ENCODE measurements around the gene MVB12B.
A peak's percentile ranks its signal among the peaks of the same experiment; 100 is the strongest.

MVB12B gene

DNA sequence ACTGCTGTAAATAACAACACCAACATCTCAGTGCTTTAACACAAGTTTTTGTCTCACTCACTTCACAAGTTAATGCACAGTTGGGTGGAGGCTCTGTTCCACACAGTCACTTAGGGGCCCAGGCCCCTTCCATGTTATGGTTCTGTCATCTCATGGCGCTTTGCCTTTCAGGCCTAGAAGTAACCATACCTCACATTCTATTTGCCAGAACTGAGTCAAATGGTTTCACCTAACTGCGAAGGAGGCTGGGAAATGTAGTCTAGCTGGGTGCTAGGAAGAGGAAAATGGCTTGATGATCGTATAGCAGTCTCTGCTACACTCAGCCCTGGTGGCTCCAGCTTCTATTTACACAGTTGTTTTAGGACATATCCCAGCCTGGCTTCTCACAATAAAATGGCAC lies 23.1 kb upstream of the MVB12B start:
- no peak for DNase-seq (ENCODE audit: low spot score)

DNA sequence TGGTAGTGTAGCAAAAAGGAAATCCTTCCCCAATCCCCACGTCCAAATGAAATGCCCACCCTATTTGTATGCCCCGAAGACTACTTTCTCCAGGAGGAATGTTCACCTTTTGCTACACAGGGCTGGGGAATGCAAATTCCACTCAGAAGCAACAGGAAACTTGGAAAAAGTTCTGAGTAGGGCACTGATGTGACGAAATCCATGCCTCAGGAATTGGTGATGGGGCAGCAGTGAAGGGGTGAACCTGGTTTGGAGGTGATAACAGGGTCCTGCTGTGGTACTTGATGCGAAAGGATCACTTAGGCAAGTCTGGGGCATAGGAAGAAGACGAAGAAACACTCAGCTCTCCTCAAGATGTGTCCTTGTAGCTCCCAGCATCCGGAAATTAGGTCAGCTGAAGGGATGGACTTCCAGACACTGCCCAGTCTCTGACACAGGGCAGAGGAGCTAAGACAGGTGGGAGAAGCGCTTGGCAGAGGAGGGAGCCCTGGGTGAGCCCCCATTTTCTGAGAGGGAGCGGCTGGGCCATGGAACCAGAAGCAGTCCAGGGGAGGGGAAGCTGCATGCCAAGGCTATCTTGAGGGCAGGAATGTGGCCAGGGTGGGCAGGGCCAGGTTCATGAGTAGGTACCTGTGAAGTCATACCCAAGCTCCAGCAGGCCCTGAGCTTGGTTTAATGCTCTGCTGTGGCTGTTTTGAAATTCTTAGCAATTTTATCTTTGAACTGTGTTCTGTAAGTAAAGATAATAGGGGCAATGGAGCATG lies 22.2 kb upstream of the MVB12B start:
- no peak for DNase-seq (ENCODE audit: low spot score)

DNA sequence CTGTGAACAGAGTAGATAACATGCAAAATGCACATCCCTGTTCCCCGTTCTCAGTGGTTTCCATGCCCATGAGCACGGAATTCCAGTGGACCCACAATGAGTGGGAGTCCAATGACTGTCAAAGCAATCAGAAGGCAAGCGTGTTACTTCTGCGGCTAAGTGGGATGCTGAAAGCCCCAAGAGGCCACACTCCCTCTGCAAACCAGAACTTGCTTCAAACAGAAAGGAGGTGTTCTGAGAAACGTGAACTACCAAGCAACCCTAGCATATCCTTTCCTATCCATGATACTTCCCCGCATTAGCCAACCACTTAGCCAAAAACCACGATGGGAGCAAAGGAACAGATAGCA lies 21.7 kb upstream of the MVB12B start:
- no peak for DNase-seq (ENCODE audit: low spot score)

DNA sequence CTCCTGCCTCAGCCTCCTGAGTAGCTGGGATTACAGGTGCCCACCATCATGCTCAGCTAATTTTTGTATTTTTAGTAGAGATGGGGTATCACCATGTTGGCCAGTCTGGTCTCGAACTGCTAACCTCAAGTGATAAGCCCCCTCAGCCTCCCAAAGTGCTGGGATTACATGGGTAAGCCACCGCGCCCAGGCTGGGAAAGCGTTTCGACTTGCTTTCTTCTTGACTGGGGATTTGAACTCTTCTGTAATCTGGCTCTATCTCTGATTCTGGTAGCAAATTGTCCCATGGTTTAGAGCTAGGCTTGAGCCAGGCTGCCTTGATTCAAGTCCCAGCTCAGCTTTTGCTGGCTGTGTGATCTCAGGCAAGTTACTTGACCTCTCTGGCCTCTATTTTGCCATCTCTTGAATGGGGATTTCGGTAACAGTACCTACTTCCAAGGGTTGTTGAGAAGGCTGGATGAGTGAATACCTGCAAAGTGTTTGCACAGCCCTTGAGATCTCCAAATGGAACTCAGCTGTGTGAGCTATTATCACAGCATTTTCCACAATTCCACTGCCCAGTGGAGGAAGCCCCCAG lies 20.5 kb upstream of the MVB12B start:
- DNase-seq (ENCODE audit: low spot score): no peak

DNA sequence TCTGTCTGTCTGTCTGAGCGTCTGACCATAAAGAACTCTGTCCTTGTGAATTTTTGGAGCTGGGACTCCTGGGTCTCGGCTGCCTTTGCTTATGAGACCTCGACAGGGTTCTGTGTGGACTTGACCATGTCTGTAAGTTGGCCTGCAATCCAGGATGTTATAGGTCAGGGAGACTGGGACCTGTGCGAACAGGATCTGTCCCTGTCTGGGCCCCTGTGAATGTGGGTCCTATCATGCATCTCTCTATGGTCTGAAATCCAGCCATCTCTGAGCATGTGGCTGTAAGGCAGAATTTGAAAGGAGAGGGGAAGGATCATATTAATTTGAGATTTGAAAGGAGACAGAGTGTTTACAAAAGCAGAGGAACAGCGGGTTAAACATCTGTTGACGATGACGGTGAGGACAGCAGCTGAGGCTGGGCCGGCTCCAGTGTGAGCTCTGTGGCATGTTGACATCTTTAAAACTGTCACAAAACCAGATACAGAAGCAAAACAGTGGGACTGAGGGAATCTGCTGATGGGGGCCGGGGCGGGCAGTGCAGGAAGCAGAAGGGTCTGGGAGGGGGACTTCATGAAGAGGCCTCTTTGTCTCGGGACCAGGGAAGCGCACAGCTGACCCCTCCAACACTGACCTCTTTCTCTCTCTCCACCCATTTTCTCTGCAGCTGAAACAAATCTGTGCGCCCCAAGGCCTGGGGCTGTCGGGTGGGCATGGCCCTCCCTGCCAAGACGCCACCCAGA lies 19.1 kb upstream of the MVB12B start:
- peak; percentile 58 for DNase-seq (ENCODE audit: low spot score)

DNA sequence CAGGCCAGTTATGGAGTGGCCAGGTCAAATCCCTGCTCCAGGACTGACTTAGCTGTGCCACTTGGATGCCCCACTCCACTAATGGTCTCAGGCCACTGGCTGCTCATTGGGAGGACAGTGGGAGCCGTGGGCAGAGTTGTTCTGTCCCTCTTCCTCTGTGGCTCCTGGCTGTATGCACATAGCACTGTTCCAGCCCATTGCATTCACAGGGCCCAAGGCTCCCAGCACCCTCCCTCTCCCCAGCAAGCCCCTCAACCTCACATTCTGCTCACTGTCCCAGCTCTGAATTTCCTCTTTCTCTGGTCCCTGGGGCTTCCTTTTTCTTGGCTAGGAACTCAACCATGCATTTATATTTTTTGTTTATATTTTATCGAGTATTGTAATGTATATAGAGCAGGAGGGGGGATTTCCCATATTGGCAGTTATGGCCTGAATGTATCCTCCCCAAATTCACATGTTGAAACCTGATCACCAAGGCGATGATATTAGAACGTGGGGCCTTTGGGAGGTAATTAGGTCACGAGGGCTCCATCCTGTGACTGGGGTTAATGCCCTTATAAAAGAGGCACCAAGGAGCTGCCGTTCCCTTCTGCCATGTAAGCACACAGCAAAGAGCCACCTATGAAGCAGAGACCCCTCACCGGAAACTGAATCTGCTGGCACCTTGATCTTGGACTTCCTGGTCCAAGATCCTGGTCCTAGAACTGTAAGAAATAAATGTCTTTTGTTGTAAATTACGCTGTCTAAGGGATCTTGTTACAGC lies 17.0 kb upstream of the MVB12B start:
- no peak for DNase-seq (ENCODE audit: low spot score)

DNA sequence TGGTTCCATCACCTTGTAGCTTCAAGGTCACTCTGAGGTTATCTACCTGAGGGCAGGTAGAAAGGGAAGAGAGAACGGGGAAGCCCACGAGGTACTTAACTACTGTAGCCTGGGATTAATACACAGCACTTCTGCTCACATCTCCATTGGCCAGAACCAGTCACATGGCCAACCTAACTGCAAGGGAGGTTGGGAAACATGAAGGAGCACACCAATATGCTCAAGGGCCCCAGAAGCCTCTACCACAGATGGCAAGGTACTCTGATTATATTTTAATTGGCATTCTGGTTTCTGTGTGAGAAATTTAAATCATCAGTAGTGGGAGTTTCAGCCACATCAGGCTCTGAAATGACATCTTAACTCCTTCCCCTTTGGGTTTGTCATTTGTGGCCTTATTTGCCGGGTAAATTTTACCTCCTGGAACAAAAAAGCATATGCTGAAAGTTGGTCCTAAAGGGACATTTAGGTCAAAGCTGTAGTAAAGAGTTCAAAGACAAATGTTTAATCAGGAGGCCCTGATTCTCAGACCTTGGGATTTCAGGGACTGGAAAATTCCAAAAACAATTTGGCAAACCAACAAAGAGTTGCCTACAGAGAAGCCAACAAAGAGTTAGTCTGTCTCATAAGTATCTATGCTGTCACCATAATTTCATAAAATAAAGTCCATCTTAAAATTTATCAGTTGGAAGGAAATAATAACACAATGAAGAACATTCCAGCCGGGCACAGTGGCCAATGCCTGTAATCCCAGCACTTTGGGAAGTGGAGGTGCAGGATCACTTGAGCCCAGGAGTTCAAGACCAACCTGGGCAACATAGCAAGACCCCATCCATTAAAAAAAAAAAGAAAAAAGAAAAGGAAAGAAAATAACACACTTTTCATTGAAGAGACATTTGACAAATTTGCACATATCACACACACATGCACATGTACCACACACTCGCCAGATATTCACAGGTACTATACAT lies 13.8 kb upstream of the MVB12B start:
- DNase-seq (ENCODE audit: low spot score): no peak

DNA sequence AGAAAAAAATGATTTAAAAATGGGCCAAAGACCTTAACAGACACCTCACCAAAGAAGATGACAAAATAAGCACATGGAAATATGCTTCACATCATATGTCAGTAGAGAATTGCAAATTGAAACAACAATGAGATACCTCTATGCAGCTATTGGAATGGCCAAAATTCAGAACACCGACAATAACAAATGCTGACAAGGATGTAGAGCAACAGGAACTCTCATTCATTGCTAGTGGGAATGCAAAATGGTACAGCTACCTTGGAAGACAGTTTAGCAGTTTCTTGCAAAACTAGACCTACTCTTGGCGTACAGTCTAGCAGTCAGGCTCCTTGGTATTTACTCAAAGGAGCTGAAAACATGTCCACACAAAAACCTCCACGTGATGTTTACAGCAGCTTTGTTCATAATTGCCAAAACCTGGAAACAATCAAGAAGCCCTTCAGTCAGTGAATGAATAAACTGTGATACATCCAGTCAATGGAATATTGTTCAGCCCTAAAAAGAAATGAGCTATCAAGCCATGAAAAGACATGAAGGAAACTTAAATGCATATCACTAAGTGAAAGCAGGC lies 10.5 kb upstream of the MVB12B start:
- no peak for DNase-seq (ENCODE audit: low spot score)

DNA sequence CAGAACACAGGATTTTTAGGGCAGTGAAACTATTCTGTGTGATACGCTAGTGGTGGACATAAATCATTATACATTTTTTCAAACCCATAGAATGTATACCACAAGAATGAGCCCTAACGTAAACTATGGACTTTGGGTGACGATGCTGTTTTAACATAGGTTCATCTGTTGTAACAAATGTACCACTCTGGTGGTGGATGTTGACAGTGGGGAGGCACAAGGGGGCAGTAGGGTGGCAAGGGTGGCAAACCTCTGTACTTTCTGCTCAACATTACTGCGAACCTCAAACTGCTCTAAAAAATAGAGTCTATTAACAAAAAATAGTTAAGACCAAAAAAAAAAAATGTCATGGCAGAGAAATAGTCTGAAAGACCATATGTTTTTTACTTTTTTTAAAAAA lies 9.1 kb upstream of the MVB12B start:
- DNase-seq (ENCODE audit: low spot score): no peak

DNA sequence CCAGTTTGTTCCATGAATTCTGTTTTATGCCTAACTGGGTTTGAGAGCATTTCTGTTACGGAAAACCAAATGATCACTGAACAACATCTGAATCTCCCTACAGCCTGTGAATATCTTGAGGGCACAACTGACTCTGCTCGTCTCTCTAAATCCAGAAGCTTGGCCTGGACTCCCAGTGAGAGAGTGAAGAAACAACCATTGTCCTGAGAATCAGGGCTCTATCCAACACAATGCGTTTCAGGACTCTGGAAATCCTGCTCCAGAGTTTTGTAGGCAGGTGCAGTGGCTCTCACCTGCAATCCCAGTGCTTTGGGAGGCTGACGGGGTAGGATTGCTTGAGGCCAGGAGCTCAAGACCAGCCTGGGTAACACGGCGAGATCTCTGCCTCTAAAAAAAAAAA lies 7.8 kb upstream of the MVB12B start:
- DNase-seq (ENCODE audit: low spot score): no peak

DNA sequence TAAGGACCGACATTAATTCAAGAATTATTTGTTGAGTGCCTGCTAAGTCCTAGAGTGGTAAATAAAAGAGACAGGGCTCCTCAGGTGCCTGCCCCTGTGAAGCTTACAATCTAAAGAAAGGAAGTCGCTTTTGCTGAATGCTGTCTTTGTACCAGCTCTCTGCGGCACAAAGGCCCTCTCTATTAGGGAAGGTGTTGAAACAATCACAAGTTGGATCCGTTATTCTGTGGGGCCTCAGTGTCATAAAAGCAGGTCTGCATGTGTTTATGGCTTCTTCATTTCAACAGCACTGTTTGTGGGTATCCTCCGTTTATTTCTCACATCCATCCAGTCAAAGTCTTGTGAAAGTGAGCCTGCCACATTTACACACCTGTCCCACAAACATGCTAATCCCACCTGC lies 7.0 kb upstream of the MVB12B start:
- DNase-seq (ENCODE audit: low spot score): no peak

DNA sequence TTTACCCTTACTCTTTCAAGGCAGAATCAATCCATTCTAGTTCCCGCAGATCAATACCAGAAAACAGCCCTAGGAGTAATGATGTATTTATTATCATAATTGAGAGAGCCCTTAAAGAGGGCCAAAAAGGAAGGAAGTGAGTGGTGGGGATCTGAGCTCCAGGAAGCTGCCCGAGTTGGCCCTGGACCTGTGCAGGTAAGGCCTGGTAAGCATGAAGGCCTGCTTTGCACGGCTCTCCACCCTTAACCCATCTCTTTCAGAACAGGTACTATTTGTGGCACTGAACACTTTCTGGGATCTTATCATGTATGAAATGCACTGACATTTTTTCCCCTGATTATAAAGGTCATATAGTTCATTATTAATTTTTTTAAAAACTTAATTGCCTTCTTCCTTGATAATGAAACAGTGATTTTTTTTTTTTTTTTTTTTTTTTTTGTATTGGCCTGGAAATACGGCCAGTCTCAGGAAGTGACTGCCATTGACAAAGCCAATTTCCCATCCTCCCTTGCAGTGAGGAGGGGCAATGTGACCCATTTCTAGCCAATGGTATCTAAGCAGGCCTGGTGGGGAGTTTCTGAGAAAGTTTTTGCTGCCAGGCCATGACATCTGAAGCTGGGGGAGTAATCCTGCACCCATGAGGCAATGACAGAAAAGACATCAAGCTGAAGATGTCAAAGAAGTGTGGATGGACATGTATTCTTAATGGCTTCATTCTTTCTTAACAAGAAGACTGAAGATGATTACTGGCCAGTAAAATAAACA lies 6.3 kb upstream of the MVB12B start:
- no peak for DNase-seq (ENCODE audit: low spot score)

DNA sequence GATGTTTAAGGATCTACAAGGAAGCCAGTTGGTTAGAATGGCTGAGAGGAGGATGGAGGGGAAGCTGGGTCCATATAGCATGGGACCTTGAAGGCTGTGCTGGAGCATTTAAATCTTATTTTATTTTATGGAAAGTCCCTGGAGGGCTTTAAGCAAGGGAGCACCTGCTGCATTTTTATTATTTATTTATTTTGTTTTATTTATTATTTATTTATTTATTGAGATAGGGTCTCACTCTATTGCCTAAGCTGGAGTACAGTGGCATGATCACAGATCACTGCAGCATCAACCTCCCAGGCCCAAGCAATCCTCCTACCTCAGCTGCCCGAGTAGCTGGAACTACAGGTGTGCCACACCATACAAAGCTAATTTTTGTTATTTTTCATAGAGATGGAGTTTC lies 4.9 kb upstream of the MVB12B start:
- DNase-seq (ENCODE audit: low spot score): no peak

DNA sequence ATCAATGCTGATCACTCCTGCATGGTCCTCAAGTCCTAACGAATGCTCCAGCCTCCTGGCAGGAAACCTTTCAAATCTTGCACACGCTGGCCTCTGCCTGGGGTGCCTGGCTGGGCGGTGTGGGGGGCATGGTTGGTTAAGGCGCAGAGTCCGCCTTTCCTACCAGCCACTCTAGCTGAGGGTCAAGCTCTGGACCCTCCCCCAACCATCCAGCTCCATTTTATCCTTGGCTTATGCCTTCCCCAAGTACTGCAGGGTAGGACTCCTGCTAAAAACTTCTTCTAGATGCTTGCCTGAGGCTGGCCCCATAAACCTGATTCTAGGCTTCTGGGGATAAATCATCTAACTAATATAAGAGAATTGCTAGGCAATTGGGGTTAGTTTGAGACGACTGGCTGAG lies 808 bp upstream of the MVB12B start:
- no peak for DNase-seq (ENCODE audit: low spot score)

DNA sequence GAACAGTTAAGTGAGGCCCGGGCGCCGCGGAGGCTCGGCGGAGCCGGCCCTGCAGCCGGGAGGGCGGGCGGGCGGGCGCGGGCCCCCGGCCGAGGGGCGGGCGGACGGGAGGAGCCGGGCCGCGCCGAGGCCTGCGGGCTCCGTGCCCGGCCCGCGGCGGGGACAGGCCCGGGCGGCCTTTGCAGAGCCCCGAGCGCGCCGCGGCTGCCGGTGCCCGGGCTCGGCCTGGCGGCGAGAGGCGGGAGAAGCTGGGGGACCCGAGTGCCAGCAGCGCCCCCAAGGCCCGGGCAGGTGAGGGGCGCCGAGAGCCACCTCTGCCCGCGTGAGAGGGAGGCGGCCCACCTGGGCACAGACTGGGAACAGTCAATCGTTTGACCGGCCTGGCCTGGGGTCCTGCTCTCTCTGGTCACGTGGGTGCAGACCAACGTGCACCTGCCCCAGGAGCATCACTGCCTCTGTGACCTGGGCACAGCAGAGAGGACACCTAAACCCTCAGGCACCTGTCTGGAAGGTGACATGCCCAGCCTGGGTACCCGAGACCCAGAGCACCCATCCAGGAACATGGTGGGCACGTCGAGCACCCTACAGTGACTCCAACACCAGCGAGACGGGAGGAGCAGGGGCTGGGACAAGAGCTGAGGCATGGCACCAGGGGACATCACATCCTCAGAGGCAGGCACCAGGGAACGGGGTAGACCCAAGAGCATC lies 531 bp downstream of the MVB12B start:
- no peak for DNase-seq (ENCODE audit: low spot score)

DNA sequence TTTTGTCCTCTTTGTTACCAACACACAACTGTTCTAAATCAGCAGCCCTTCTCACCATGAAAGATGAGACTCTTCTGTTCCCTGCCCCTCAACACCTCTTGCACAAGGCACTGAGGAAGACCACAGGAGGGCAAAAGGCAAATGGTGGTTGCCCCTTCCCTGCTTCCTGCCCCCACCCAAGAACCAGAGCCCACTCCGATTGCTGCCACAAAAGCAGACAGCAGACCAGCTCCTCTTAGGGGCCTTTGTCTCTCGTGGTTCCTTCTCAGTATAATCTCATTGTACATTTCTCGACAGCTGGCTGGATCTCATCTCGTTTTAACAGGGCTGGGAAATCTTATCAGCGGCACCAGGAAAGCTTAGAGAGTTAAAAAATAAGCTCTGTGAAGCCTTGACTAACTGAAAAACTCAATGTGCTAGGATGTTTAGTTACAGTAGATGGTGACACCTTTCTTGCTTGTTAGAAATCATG lies 1.1 kb downstream of the MVB12B start:
- no peak for DNase-seq (ENCODE audit: low spot score)

DNA sequence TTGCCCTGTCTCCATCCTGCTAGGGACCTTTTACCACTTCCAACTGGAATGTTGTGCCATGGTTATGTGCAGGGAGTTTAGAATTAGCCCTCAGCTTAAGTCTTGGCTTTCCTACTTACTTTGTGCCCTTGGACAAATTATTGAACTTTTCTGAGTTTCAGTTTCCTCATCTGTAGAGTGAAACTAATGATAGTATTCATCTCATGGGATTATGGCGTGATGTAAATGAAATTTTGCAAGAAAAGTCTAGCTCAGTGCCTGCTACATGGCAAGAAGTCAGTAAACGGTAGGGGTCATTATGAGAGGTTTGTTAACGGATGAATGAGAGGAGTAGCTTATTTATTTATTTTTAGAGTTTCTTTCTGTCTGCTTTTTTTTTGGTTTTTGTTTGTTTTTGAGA lies 1.8 kb downstream of the MVB12B start:
- no peak for DNase-seq (ENCODE audit: low spot score)

DNA sequence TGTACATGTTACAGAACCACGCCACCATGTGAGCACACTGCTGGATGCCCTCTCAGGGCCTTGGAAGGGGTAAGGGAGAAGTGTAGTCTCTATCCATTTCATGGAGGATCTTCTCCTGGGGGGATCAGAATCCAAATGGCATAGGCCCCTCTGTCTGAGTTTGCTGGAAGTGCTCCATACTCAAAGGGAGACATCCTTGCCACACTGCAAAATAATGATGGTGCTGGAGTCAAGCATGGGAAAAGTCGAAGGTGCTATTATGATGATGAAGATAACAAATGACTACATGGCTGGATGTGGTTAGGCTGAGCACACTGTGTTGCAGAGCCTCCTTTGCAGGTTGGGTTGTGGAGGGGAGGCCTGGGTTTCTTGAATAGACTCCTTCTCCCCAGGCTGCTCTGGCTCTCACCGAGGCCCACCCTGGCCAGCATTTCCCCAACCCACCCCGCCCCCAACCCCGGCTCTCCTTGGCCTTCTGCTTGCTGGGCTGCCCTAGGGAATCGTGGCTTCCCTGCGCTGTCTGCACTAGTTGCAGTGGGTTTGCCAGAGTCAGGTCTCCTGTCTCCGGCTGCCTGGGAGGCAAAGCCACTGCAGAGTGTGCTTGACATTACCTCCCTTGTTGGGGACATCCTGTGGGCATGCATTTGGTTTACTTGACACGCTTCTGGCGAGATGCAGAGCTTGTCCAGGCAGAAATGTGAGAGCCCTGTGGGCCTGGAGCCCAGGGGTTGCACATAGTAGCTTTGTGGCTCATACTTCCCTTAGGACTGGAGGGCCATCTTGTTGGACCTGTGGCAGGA lies 3.0 kb downstream of the MVB12B start:
- no peak for DNase-seq (ENCODE audit: low spot score)

DNA sequence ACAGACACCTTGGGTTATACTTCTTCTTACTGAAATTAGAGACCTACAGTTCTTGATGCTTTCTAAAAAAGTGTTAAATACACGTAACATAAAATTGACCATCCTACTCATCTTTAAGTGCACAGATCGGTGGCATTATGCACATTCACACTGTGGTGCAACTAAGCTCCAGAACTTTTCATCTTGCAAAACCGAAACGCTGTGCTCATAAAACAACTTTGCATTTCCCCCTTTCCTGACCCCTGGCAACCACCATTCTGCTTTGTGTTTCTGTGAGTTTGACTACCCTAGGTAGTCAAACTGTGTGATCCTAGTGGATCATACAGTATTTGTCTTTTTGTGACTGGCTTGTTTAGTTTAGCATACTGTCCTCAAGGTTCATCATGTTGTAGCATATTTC lies 3.9 kb downstream of the MVB12B start:
- no peak for DNase-seq (ENCODE audit: low spot score)
